Measurements from ENCODE around the gene ZNF726. TPM values are rescaled to one million over a fixed set of nuclear protein-coding genes. Genes with fewer than 3 reads are reported as not detected.
"Not testable (repeated sequence)": the region's sequence is repeated elsewhere in the genome, so short reads cannot be mapped to it uniquely, and the experiment has no call there.

Gene ZNF726
- total and polyA plus RNA-seq, 8 donors, result 1.2 to 21.1 (median 4.4) TPM

- no peak overlapping the region for H3K27ac ChIP-seq
- intact Hi-C loops (cut with DNase I; ENCODE audit: low total_unique reads), result no loop called here
- no peak for TF ChIP-seq POLR2A (IDR thresholded peaks at IDR 0.05)
- no peak for TF ChIP-seq EP300 (IDR thresholded peaks at IDR 0.05)
- TF ChIP-seq CTCF (IDR thresholded peaks at IDR 0.05), result no peak
- TF ChIP-seq POLR2AphosphoS5 (IDR thresholded peaks at IDR 0.05), result no peak
- no peaks in the 10 kb centered on the region for H3K36me3 ChIP-seq
- H3K4me3 ChIP-seq, result no peak overlapping the region
- DNase-seq, result peak; percentile 6 to 44
- peaks cover 0 to 54% (median 15%) of the 10 kb centered on the region in 4 donors for H3K9me3 ChIP-seq
- H3K4me1 ChIP-seq, result peaks cover 0 to 6% (median 2%) of the 10 kb centered on the region in 4 donors
- whole genome bisulfite sequencing, 5 donors, result 45 to 66% (median 56%) methylated on average over 5 of the region's 5 CpGs
- H3K27me3 ChIP-seq, result no peaks in the 10 kb centered on the region
Measured at GRCh38 chr19:23887642-23888041, 27.0 kb upstream of the ZNF726 start.

GRCh38 chr19:23896096-23896495 is 18.6 kb upstream of the ZNF726 start:
- H3K4me3 ChIP-seq; DNase-seq; H3K4me1 ChIP-seq; H3K9me3 ChIP-seq; H3K27me3 ChIP-seq; H3K36me3 ChIP-seq; H3K27ac ChIP-seq; intact Hi-C loops (cut with DNase I; ENCODE audit: low total_unique reads): not testable (repeated sequence)
- 50 to 95% (median 84%) methylated on average over 11 to 15 of the region's 15 CpGs for WGBS, 5 donors

GRCh38 chr19:23896912-23897311 is 17.8 kb upstream of the ZNF726 start:
- H3K4me3 ChIP-seq, result no peak overlapping the region
- DNase-seq, result no peak
- WGBS, 5 donors, result 58 to 86% (median 69%) methylated on average over 1 of the region's 1 CpG
- no peaks in the 10 kb centered on the region for H3K36me3 ChIP-seq
- H3K27ac ChIP-seq, result no peak overlapping the region
- H3K9me3 ChIP-seq, result peaks cover 0 to 8% (median 0%) of the 10 kb centered on the region in 4 donors
- no peaks in the 10 kb centered on the region for H3K4me1 ChIP-seq
- H3K27me3 ChIP-seq, result no peaks in the 10 kb centered on the region
- TF ChIP-seq POLR2A (IDR thresholded peaks at IDR 0.05) (no peak), POLR2AphosphoS5 (IDR thresholded peaks at IDR 0.05) (no peak), EP300 (IDR thresholded peaks at IDR 0.05) (no peak), CTCF (IDR thresholded peaks at IDR 0.05) (no peak)
- intact Hi-C loops (cut with DNase I; ENCODE audit: low total_unique reads), result no loop called here

- DNase-seq, result peak in 1 of 2 donors; percentile 20
- intact Hi-C loops (cut with DNase I; ENCODE audit: low total_unique reads), result no loop called here
- Histone ChIP-seq H3K4me3 (no peak overlapping the region), H3K27me3 (no peaks in the 10 kb centered on the region), H3K27ac (no peak overlapping the region), H3K4me1 (no peaks in the 10 kb centered on the region), H3K9me3 (peaks cover 2 to 37% (median 26%) of the 10 kb centered on the region in 4 donors), H3K36me3 (no peaks in the 10 kb centered on the region)
- 52 to 58% (median 53%) methylated on average over 4 of the region's 4 CpGs for WGBS, 5 donors
- no peak for TF ChIP-seq CTCF (IDR thresholded peaks at IDR 0.05)
- TF ChIP-seq POLR2A (IDR thresholded peaks at IDR 0.05), result no peak
- TF ChIP-seq EP300 (IDR thresholded peaks at IDR 0.05), result no peak
- TF ChIP-seq POLR2AphosphoS5 (IDR thresholded peaks at IDR 0.05), result no peak
Measured at GRCh38 chr19:23901360-23901759, 13.3 kb upstream of the ZNF726 start.

- WGBS, 5 donors, result 63 to 76% (median 66%) methylated on average over 3 of the region's 3 CpGs
- no peaks in the 10 kb centered on the region for H3K27me3 ChIP-seq
- peaks cover 2 to 47% (median 28%) of the 10 kb centered on the region in 4 donors for H3K9me3 ChIP-seq
- H3K27ac ChIP-seq, result no peak overlapping the region
- H3K4me1 ChIP-seq, result peaks cover 0 to 2% (median 0%) of the 10 kb centered on the region in 4 donors
- H3K36me3 ChIP-seq, result no peaks in the 10 kb centered on the region
- no peak overlapping the region for H3K4me3 ChIP-seq
- DNase-seq, result no peak
- intact Hi-C loops (cut with DNase I; ENCODE audit: low total_unique reads), result no loop called here
- TF ChIP-seq EP300 (IDR thresholded peaks at IDR 0.05) (no peak), POLR2A (IDR thresholded peaks at IDR 0.05) (no peak), POLR2AphosphoS5 (IDR thresholded peaks at IDR 0.05) (no peak), CTCF (IDR thresholded peaks at IDR 0.05) (no peak)
Measured at GRCh38 chr19:23904406-23904805, 10.3 kb upstream of the ZNF726 start.

Data from stomach (tissue), 9 donors.